ENCODE data around the gene AK9.

GRCh38 chr6:109702791-109703190 is 11.8 kb upstream of the AK9 start:
- TF ChIP-seq POLR2A (IDR thresholded peaks at IDR 0.05; ENCODE audit: low read depth, low read length) (no peak), CTCF (conservative IDR thresholded peaks at IDR 0.05; ENCODE audit: low read depth, low read length) (no peak), RFX5 (IDR thresholded peaks at IDR 0.05; ENCODE audit: low read depth, low read length) (no peak), RAD21 (IDR thresholded peaks at IDR 0.05; ENCODE audit: low read length) (no peak)
